PFSK-1 (cell line): ENCODE results near the gene PPM1F.

Experiments used
- FOXP2 ChIP-seq: optimal IDR thresholded peaks from 2 replicates; pipeline ENCODE3; 2011; ENCODE audit warnings: borderline replicate concordance, control low read depth, inconsistent platforms; ENCODE audit not compliant: insufficient read depth; ENCODE audit errors: extremely low read length, extremely low read depth
- POLR2AphosphoS5 ChIP-seq: IDR thresholded peaks from 2 replicates; pipeline ENCODE4 v1.6.1; 2012; ENCODE audit warnings: low read depth, mild to moderate bottlenecking, control low read depth, low read length, moderate library complexity
- TAF1 ChIP-seq: IDR thresholded peaks from 2 replicates; pipeline ENCODE4 v1.6.1; 2012; ENCODE audit warnings: low read length, control low read depth, borderline replicate concordance; ENCODE audit not compliant: insufficient read depth

DNA sequence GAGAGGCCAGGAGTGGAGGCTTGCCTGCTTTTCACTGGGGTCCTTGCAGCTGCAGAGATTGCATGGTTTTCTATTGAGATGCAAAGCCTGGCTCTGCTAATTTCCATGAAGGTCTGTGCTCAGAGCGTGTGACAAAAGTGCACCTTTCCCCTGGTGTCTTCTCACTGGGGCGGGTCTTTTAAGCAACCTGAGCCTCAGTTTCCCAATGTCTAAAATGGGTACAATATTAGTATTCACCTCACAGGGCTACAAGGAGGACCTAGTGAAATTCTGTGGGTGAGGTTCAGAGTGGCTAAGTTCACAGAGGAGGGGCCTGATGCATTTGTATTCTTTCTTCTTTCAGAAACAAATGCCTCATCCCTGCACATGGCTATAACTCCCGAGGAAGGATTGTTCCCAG lies 20.3 kb downstream of the PPM1F start:
- no peak for TF ChIP-seq TAF1
- TF ChIP-seq POLR2AphosphoS5 = no peak
- no peak for TF ChIP-seq FOXP2
